ENCODE results near the gene ULBP2. TPM values are rescaled to one million over a fixed set of nuclear protein-coding genes. Genes with fewer than 3 reads are reported as not detected.
"Not testable (repeated sequence)": the region's sequence is repeated elsewhere in the genome, so short reads cannot be mapped to it uniquely, and the experiment has no call there.

The ULBP2 gene
- total RNA-seq, 2 donors from 2014 or later, result 0.32 to 0.40 TPM

GRCh38 chr6:149924933-149925252 lies 16.9 kb upstream of the ULBP2 start:
- no peaks in the 10 kb centered on the region for H3K27me3 ChIP-seq (replicated peaks; ENCODE audit: insufficient read depth)
- no peak for TF ChIP-seq POLR2A (IDR thresholded peaks at IDR 0.05)
- TF ChIP-seq POLR2AphosphoS5 (IDR thresholded peaks at IDR 0.05), result no peak
- TF ChIP-seq CTCF (IDR thresholded peaks at IDR 0.05), result no peak
- DNase-seq (ENCODE audit: low spot score), result no peak
- H3K4me3 ChIP-seq, result no peak overlapping the region
- no peaks in the 10 kb centered on the region for H3K9me3 ChIP-seq
- no peaks in the 10 kb centered on the region for H3K4me1 ChIP-seq (replicated peaks)
- intact Hi-C loops (cut with DNase I), result loop anchor here (10.0 kb wide), 2 partner anchors 200 to 360 kb away; partner anchors contain the start of gene GINM1
- H3K27ac ChIP-seq, result no peak overlapping the region
- 98% methylated on average over 4 of the region's 4 CpGs for WGBS
- H3K36me3 ChIP-seq, result no peaks in the 10 kb centered on the region

DNA sequence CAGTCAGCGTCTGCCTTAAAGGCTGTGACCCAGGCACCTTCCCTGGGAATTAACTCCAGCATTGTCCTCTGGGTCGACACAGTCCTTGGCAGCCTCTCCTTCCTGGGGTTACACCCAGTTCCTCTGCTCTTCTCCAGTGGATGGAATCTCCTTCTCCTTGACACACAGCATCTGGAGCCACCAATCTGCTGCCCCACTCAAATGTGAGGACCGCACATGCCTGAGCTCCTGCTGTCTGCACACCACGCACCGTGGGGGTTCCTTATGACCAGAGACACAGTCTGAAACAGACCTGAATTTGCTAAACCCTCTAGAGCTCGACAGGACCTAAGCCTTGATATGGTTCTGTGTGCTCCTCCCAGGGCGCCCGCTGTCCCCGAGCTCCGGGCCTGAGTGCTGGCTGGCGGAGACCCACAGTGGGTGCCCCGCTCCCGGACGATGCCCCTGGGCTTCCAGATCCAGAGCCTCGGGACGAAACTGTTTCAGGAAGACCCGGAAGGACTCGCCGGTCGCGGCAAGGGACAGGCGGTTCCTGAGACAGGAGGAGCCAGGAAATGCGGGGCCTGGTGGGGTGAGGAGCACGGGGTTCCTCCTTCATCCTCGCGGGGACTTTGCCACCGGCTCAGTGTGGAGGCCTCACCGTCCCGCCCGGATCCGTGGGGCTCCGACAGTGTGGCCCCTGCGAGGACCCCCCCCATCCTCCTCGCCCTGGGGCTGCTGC lies 16.4 kb upstream of the ULBP2 start:
- 17% methylated on average over 24 of the region's 34 CpGs for WGBS
- no peak for DNase-seq (ENCODE audit: low spot score)
- H3K4me1 ChIP-seq (replicated peaks), result no peaks in the 10 kb centered on the region
- intact Hi-C loops (cut with DNase I), result loop anchor here (10.0 kb wide), 2 partner anchors 201 to 361 kb away; partner anchors contain the start of gene GINM1
- no peaks in the 10 kb centered on the region for H3K9me3 ChIP-seq
- H3K4me3 ChIP-seq, result peak overlapping the region; percentile 39 to 41
- TF ChIP-seq POLR2AphosphoS5 (IDR thresholded peaks at IDR 0.05), result no peak
- TF ChIP-seq CTCF (IDR thresholded peaks at IDR 0.05), result no peak
- TF ChIP-seq POLR2A (IDR thresholded peaks at IDR 0.05), result no peak
- H3K27me3 ChIP-seq (replicated peaks; ENCODE audit: insufficient read depth), result no peaks in the 10 kb centered on the region
- peak overlapping the region; percentile 35 to 52 for H3K27ac ChIP-seq
- no peaks in the 10 kb centered on the region for H3K36me3 ChIP-seq

- Histone ChIP-seq H3K4me1 (replicated peaks) (no peaks in the 10 kb centered on the region), H3K27ac (peak overlapping the region; percentile 35 to 52), H3K4me3 (peak overlapping the region; percentile 39 to 41), H3K27me3 (replicated peaks; ENCODE audit: insufficient read depth) (no peaks in the 10 kb centered on the region), H3K36me3 (no peaks in the 10 kb centered on the region), H3K9me3 (no peaks in the 10 kb centered on the region)
- TF ChIP-seq POLR2A (IDR thresholded peaks at IDR 0.05), result no peak
- TF ChIP-seq POLR2AphosphoS5 (IDR thresholded peaks at IDR 0.05), result peak; percentile 45
- peak; percentile 74 to 96 (median 88) for TF ChIP-seq CTCF (IDR thresholded peaks at IDR 0.05)
- intact Hi-C loops (cut with DNase I), result loop anchor here (1.0 to 10.0 kb wide), 3 partner anchors 92 to 361 kb away; partner anchors contain the start of gene GINM1
- 3% methylated on average over 31 of the region's 31 CpGs for WGBS
- peak; percentile 90 for DNase-seq (ENCODE audit: low spot score)
These were observed 15.6 kb upstream of the ULBP2 start for GRCh38 chr6:149925974-149926777.

- not testable (repeated sequence) for H3K9me3 ChIP-seq; H3K4me3 ChIP-seq; H3K4me1 ChIP-seq (replicated peaks); H3K36me3 ChIP-seq; H3K27ac ChIP-seq; DNase-seq (ENCODE audit: low spot score); H3K27me3 ChIP-seq (replicated peaks; ENCODE audit: insufficient read depth)
- whole genome bisulfite sequencing, result 89% methylated on average over 4 of the region's 4 CpGs
- intact Hi-C loops (cut with DNase I), result loop anchor here (10.0 kb wide), 2 partner anchors 202 to 362 kb away; partner anchors contain the start of gene GINM1
These were observed 14.8 kb upstream of the ULBP2 start for GRCh38 chr6:149927025-149927424.

DNA sequence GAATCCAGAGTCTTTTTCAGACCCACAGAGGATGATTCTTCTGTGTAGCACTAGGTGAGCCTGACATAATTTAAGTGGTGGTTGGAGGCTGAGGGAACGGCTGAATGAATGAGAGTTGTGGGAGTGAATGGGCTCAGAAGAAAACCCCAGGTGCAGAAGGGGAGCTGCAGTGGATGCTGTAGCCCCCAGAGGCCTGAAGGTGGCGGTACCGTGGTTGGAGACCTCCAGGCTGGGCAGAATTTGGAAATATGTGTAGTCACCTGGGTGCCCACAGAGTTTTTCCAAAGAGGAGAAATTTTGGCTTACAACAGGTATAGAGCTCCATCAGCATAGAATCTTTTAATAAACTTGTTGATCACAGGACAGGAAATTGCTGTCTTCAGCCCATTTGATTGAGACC lies 12.4 kb upstream of the ULBP2 start:
- H3K4me1 ChIP-seq (replicated peaks), result no peaks in the 10 kb centered on the region
- 13% methylated on average over 3 of the region's 3 CpGs for WGBS
- no peaks in the 10 kb centered on the region for H3K9me3 ChIP-seq
- intact Hi-C loops (cut with DNase I), result loop anchor here (10.0 kb wide), 2 partner anchors 205 to 365 kb away; partner anchors contain the start of gene GINM1
- H3K27me3 ChIP-seq (replicated peaks; ENCODE audit: insufficient read depth), result no peaks in the 10 kb centered on the region
- H3K36me3 ChIP-seq, result no peaks in the 10 kb centered on the region
- DNase-seq (ENCODE audit: low spot score), result no peak
- no peak overlapping the region for H3K4me3 ChIP-seq
- no peak overlapping the region for H3K27ac ChIP-seq
- TF ChIP-seq CTCF (IDR thresholded peaks at IDR 0.05), result no peak
- no peak for TF ChIP-seq POLR2A (IDR thresholded peaks at IDR 0.05)
- TF ChIP-seq POLR2AphosphoS5 (IDR thresholded peaks at IDR 0.05), result no peak
